NB4 (cell line): ENCODE data around the gene ZSCAN22.
A peak's percentile ranks its signal among the peaks of the same experiment; 100 is the strongest.
"Not testable (repeated sequence)": the region's sequence is repeated elsewhere in the genome, so short reads cannot be mapped to it uniquely, and the experiment has no call there.

Experiments
- DNase-seq: peaks from one replicate; pipeline ENCODE4 v3.0.0; 2010; ENCODE audit warnings: low read depth
- H3K4me3 ChIP-seq: one replicate; pipeline ENCODE4 v1.5.1; 2011; ENCODE audit warnings: mild to moderate bottlenecking, low read depth, low read length, moderate library complexity
- MYC ChIP-seq: IDR thresholded peaks from 2 replicates; pipeline ENCODE4 v1.6.1; 2011; ENCODE audit warnings: low read depth, low read length
- POLR2A ChIP-seq: IDR thresholded peaks from 2 replicates; pipeline ENCODE4 v1.6.1; 2011; ENCODE audit warnings: mild to moderate bottlenecking; ENCODE audit not compliant: insufficient read length; ENCODE audit errors: extremely low read depth
- TF ChIP-seq, protein P1 (sequence below): IDR thresholded peaks from 2 replicates; pipeline ENCODE4 v1.6.1; 2011; ENCODE audit warnings: low read depth, low read length
- TF ChIP-seq, protein P2 (sequence below): IDR thresholded peaks from one replicate; pipeline ENCODE4 v1.5.1; 2012; ENCODE audit warnings: low read depth, low read length

Gene ZSCAN22

DNA sequence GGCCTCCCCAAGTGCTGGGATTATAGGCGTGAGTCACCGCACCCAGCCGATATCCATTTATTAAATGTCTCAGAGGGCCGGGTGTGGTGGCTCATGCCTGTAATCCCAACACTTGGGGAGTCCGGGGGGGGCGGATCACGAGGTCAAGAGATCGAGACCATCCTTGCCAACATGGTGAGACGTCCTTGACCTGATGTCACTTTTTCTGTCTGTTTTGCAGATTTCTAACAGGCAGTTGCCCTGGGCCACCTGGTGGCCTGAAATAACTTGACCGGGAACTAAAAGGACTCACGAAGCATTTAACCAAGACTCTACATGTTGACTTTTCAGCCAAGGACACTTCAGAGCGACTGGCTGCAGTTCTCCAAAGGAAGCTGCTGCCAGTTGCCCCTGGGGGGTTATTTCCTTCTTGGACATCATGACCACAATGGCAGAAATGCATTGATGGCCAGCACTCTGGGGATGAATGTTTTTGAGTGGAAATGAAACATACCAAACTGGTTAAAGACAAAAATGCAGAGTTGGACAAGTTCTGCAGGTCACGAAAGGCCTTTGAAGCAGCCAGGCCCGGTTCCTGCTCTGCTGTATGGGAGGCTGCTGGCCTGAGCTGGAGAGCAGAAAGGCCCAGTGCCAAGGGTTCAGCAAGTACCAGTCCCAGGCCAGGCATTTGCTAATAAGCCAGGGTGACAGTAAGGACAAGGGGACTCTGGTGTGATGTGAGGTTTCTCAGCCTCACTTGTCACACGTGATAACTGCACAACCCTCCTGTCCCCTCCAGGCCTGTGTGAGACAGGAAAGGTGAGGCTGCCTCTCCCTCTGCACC lies 45.7 kb downstream of the ZSCAN22 start:
- DNase-seq: no peak
- TF ChIP-seq, protein P1, sequence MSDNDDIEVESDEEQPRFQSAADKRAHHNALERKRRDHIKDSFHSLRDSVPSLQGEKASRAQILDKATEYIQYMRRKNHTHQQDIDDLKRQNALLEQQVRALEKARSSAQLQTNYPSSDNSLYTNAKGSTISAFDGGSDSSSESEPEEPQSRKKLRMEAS: no peak
- no peak for TF ChIP-seq MYC
- no peak for TF ChIP-seq POLR2A
- TF ChIP-seq, protein P2, sequence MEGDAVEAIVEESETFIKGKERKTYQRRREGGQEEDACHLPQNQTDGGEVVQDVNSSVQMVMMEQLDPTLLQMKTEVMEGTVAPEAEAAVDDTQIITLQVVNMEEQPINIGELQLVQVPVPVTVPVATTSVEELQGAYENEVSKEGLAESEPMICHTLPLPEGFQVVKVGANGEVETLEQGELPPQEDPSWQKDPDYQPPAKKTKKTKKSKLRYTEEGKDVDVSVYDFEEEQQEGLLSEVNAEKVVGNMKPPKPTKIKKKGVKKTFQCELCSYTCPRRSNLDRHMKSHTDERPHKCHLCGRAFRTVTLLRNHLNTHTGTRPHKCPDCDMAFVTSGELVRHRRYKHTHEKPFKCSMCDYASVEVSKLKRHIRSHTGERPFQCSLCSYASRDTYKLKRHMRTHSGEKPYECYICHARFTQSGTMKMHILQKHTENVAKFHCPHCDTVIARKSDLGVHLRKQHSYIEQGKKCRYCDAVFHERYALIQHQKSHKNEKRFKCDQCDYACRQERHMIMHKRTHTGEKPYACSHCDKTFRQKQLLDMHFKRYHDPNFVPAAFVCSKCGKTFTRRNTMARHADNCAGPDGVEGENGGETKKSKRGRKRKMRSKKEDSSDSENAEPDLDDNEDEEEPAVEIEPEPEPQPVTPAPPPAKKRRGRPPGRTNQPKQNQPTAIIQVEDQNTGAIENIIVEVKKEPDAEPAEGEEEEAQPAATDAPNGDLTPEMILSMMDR: no peak
- no peak overlapping the region for H3K4me3 ChIP-seq

DNA sequence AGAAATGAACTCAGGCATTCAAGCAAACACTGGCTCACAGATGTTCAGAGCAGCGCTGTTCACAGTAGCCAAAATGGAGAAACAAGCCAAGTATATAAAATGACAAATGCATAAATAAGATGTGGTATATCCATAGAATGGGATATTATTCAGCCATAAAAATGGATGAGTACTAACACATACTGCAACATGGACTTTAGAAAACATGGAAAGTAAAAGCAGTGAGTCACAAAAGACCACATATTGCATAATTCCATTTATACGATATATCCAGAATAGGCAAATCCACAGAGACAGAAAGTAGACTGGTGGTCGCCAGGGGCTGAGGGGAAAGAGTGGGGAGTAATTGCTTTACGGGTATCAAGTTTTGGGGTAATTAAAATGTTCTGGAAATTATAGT lies 47.4 kb downstream of the ZSCAN22 start:
- H3K4me3 ChIP-seq: no peak overlapping the region
- peak; percentile 72 for DNase-seq
- TF ChIP-seq, protein P2: no peak
- TF ChIP-seq MYC (no peak), POLR2A (no peak)
- TF ChIP-seq, protein P1: no peak

DNA sequence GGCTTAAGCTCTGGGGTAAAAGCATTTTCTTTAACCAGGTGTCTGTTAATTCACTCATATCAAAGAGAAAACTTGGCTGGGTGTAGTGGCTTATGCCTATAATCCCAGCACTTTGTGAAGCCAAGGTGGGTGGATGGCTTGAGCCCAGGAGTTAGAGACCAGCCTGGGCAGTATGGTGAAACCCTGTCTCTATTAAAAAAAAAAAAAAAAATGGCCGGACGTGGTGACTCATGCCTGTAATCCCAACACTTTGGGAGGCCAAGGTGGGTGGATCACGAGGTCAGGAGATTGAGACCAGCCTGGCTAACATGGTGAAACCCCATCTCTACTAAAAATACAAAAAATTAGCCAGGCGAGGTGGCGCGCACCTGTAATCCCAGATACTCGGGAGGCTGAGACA lies 49.9 kb downstream of the ZSCAN22 start:
- DNase-seq: not testable (repeated sequence)

DNA sequence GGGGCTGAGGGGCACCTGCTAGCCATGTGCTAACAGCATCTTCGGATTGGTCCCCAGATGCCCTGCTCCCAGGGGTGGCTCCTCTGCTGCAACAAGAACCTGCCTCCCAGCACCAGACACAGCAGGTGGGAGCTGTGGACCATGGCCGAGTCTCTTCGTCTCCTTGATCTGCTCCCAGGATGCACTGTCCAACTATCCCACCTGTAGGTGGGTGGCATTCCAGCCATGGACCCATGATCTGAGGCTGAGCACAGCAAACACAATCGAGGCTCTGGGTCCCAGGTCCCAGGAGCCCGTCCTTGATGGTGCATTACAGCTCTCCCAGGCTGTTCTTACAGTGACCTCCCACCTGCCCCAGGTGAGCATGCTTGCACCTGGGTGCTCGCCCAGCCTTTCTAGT lies 52.5 kb downstream of the ZSCAN22 start:
- no peak for DNase-seq
- H3K4me3 ChIP-seq: peak overlapping the region; percentile 75
- TF ChIP-seq, protein P1: no peak
- TF ChIP-seq, protein P2: no peak
- no peak for TF ChIP-seq MYC
- no peak for TF ChIP-seq POLR2A

More for the DNA sequence above, 49.9 kb downstream of the ZSCAN22 start:
- H3K4me3 ChIP-seq: not testable (repeated sequence)

DNA sequence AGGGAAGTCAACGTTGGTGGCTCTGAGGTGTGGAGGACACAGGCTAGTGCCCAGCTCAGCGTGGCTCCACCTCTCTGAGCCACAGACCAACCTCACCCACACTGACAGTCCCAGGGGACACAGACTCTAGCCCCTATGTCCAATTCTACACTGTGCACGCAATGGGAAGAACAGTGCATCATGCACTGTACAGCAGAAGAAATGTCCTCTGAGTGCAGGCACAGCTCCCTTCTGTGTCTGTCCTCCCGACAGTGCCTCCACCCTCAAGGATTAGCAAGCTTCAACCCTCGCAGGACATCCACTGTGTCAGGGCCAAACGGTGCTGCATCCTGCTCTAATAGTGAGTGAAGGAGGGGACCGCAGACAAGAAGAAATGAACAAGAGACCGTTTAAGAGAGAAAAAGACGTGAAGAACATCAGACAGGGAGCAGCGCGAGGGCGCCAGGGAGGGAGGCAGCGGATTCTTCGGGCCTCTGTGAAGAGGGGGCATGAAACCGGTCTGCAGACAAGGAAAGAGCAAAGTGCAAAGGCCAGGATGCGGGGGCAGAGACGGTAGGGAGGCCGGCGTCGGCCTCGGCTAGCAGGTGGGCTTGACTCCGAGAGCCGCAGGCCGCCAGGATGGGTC lies 53.4 kb downstream of the ZSCAN22 start:
- TF ChIP-seq, protein P1: no peak
- TF ChIP-seq POLR2A (no peak), MYC (no peak)
- TF ChIP-seq, protein P2: no peak
- H3K4me3 ChIP-seq: peak overlapping the region; percentile 75
- peak; percentile 70 for DNase-seq

DNA sequence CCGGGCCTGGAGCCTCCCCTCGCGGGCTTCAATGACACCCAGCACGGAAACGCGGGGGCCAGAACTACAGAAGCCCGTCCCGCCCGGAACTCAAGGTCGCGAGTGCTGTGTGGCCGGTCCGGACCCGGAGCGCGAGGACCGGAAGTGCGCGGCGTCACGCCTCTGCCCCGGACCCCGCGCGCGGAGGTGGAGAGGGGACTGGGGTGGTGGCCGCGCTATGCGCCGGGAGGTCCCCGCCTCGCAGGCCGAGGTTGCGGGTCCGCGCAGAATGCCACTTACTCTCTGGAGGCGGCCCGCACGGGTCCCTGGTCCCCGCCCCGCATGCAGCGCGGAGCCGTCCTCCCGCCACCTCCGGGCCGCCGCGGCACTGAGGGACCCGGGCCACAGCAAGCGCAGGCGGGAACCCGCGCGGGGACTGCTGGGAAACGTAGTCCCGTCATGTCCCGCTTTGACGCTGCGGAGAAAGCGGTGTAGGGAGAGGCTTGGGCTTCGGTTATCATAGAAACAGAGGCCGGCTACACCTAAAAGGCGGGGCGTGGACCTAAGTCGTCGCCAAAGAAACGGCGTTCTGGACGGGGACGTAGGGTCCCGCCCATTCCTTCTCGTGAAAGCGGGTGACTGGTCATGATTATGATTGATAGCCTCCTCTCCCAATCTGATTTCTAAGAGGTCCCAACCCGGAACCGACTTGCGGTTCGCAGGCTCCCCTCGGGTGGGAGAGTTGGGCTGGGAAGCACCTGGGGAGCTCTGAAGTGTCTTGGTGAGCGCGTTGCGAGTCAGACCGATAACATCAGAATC lies 54.1 kb downstream of the ZSCAN22 start, which contains the start of gene ZNF837:
Gene ZNF837 (minus strand): TSS at position 369 of the 798 bp plus-strand sequence. CDS start 11,698 bp downstream, outside the sequence.
- H3K4me3 ChIP-seq: peak within 1 kb of the TSS; percentile 75

More for the DNA sequence above, 54.1 kb downstream of the ZSCAN22 start, which contains the start of gene ZNF837:
- TF ChIP-seq, protein P2: no peak
- TF ChIP-seq POLR2A (peak; percentile 74), MYC (peak; percentile 91)
- TF ChIP-seq, protein P1: peak; percentile 68
- peak; percentile 100 for DNase-seq
